IMR-90 (cell line): Measurements from ENCODE around the gene TEX48. TPM values are rescaled to one million over a fixed set of nuclear protein-coding genes. Genes with fewer than 3 reads are reported as not detected.

ENCODE experiments used
- ATAC-seq: fragments of 200-7000 bp; cut with Tn5 transposase; 2 replicates; pipeline ENCODE4 v1.9.1; 2020; ENCODE audit warnings: low read depth, mild to moderate bottlenecking, moderate library complexity
- BruUV-seq: library from RNA; stranded (reverse); fragments of 400-500 nt; replicated peaks from 2 replicates; lab custom pipeline; 2021; lab: Mats Ljungman, UMichigan
- CTCF ChIA-PET: fragments of 300-600 bp; formaldehyde crosslinking; extraction: SDS; loops from one replicate; lab custom pipeline; 2021; ENCODE audit warnings: antibody characterized with exemption; lab: Yijun Ruan, JAX
- POLR2A ChIA-PET: fragments of 300-600 bp; sonication (Branson Sonifier 250); formaldehyde crosslinking; loops from one replicate; lab custom pipeline; 2022; ENCODE audit warnings: antibody characterized with exemption; ENCODE audit not compliant: unreplicated experiment; lab: Charles Lee
- DNase-seq: peaks from one replicate; pipeline ENCODE4 v3.0.0; 2013
- H2AFZ ChIP-seq: replicated peaks from 2 replicates; pipeline ENCODE3; 2013; ENCODE audit warnings: low read length, mild to moderate bottlenecking; ENCODE audit not compliant: poor library complexity
- H2AK5ac ChIP-seq: 2 replicates; pipeline ENCODE4 v1.6.1; 2013; ENCODE audit warnings: low read depth, low read length, inconsistent platforms
- H2AK9ac ChIP-seq: replicated peaks from 2 replicates; pipeline ENCODE3; 2013; ENCODE audit warnings: mild to moderate bottlenecking, low read depth, low read length, moderate library complexity; ENCODE audit not compliant: poor library complexity
- H2BK120ac ChIP-seq: 2 replicates; pipeline ENCODE4 v1.6.1; 2013; ENCODE audit warnings: low read depth, low read length, inconsistent platforms
- H2BK15ac ChIP-seq: 3 replicates; pipeline ENCODE4 v1.6.1; 2013; ENCODE audit warnings: low read depth, low read length, inconsistent platforms
- H2BK20ac ChIP-seq: 2 replicates; pipeline ENCODE4 v1.6.1; 2013; ENCODE audit warnings: low read depth, mild to moderate bottlenecking, inconsistent platforms, low read length, moderate library complexity
- H2BK5ac ChIP-seq: 2 replicates; pipeline ENCODE4 v1.6.1; 2013; ENCODE audit warnings: mild to moderate bottlenecking, low read depth, low read length, inconsistent platforms; ENCODE audit not compliant: poor library complexity, severe bottlenecking
- H3K14ac ChIP-seq: replicated peaks from 2 replicates; pipeline ENCODE4 v1.6.1; 2013; ENCODE audit warnings: low read depth, low read length, inconsistent platforms
- H3K18ac ChIP-seq: 2 replicates; pipeline ENCODE4 v1.6.1; 2013; ENCODE audit warnings: low read depth, low read length, control low read depth
- H3K23ac ChIP-seq: 2 replicates; pipeline ENCODE4 v1.6.1; 2013; ENCODE audit warnings: low read depth, low read length, inconsistent platforms
- H3K27ac ChIP-seq: 2 replicates; pipeline ENCODE4 v1.5.1; 2013; ENCODE audit warnings: mild to moderate bottlenecking, control low read depth, low read length; ENCODE audit not compliant: insufficient read depth
- H3K27me3 ChIP-seq: 2 replicates; pipeline ENCODE4 v1.6.1; 2013; ENCODE audit warnings: low read length; ENCODE audit not compliant: control insufficient read depth, insufficient read depth
- H3K36me3 ChIP-seq: 2 replicates; pipeline ENCODE4 v1.6.1; 2013; ENCODE audit warnings: low read length, mixed read lengths; ENCODE audit not compliant: control insufficient read depth, insufficient read depth
- H3K4ac ChIP-seq: 2 replicates; pipeline ENCODE4 v1.6.1; 2013; ENCODE audit warnings: low read depth, low read length, inconsistent platforms
- H3K4me1 ChIP-seq: 2 replicates; pipeline ENCODE4 v1.6.1; 2013; ENCODE audit warnings: low read length, mixed read lengths; ENCODE audit not compliant: control insufficient read depth, insufficient read depth
- H3K4me2 ChIP-seq: 2 replicates; pipeline ENCODE4 v1.6.1; 2013; ENCODE audit warnings: low read depth, mild to moderate bottlenecking, control low read depth, low read length, moderate library complexity
- H3K4me3 ChIP-seq: 2 replicates; pipeline ENCODE4 v1.5.1; 2013; ENCODE audit warnings: low read depth, mild to moderate bottlenecking, control low read depth, low read length, moderate library complexity; ENCODE audit not compliant: insufficient read depth
- H3K56ac ChIP-seq: 2 replicates; pipeline ENCODE4 v1.6.1; 2013; ENCODE audit warnings: low read length, inconsistent platforms; ENCODE audit not compliant: insufficient read depth; ENCODE audit errors: extremely low read depth
- H3K79me1 ChIP-seq, 2 experiments: 2 replicates each; pipeline ENCODE4 v1.6.1; 2013; ENCODE audit warnings: low read length in 2 of 2, inconsistent platforms in 1 of 2, low read depth in 1 of 2
- H3K9ac ChIP-seq: 2 replicates; pipeline ENCODE4 v1.6.1; 2013; ENCODE audit warnings: low read depth, low read length, control low read depth
- H3K9me1 ChIP-seq: 2 replicates; pipeline ENCODE4 v1.6.1; 2013; ENCODE audit warnings: low read length, inconsistent platforms; ENCODE audit not compliant: insufficient read depth
- H3K9me3 ChIP-seq: 2 replicates; pipeline ENCODE4 v1.6.1; 2013; ENCODE audit warnings: low read length; ENCODE audit not compliant: control insufficient read depth, insufficient read depth
- H4K20me1 ChIP-seq: 2 replicates; pipeline ENCODE4 v1.6.1; 2013; ENCODE audit warnings: low read length, inconsistent platforms; ENCODE audit not compliant: insufficient read depth
- H4K5ac ChIP-seq: 2 replicates; pipeline ENCODE4 v1.6.1; 2013; ENCODE audit warnings: mild to moderate bottlenecking, low read depth, low read length, control low read depth
- H4K8ac ChIP-seq, 2 experiments: 2 replicates each; pipeline ENCODE4 v1.6.1; 2013; ENCODE audit warnings: low read depth in 2 of 2, low read length in 2 of 2, control low read depth in 1 of 2, inconsistent platforms in 1 of 2
- H4K91ac ChIP-seq: 2 replicates; pipeline ENCODE4 v1.6.1; 2013; ENCODE audit warnings: low read depth, low read length, inconsistent platforms; ENCODE audit not compliant: insufficient read depth
- BHLHE40 ChIP-seq: fragments of 150-350 bp; IDR thresholded peaks from 2 replicates; pipeline ENCODE4 v1.6.1; 2016; ENCODE audit warnings: mild to moderate bottlenecking, low read depth, low read length
- CEBPB ChIP-seq: IDR thresholded peaks from 2 replicates; pipeline ENCODE4 v1.6.1; 2012; ENCODE audit warnings: low read depth, low read length, improper control_type of control experiment
- CHD1 ChIP-seq: IDR thresholded peaks from 2 replicates; pipeline ENCODE4 v1.6.1; 2012; ENCODE audit warnings: low read depth, low read length, improper control_type of control experiment
- ELK1 ChIP-seq: fragments of 150-350 bp; IDR thresholded peaks from 2 replicates; pipeline ENCODE4 v1.6.1; 2016; ENCODE audit warnings: low read depth, mild to moderate bottlenecking, low read length, moderate library complexity, borderline replicate concordance
- FOS ChIP-seq: fragments of 150-350 bp; IDR thresholded peaks from 2 replicates; pipeline ENCODE4 v1.6.1; 2016; ENCODE audit warnings: low read depth, low read length
- MAFK ChIP-seq: IDR thresholded peaks from 2 replicates; pipeline ENCODE4 v1.6.1; 2012; ENCODE audit warnings: low read depth, low read length, improper control_type of control experiment
- MXI1 ChIP-seq: IDR thresholded peaks from 2 replicates; pipeline ENCODE4 v1.6.1; 2012; ENCODE audit warnings: low read depth, mild to moderate bottlenecking, low read length, moderate library complexity, borderline replicate concordance
- NFE2L2 ChIP-seq: fragments of 150-350 bp; IDR thresholded peaks from 2 replicates; pipeline ENCODE4 v1.6.1; 2016; ENCODE audit warnings: low read depth, mild to moderate bottlenecking, low read length
- RAD21 ChIP-seq: IDR thresholded peaks from 2 replicates; pipeline ENCODE4 v1.6.1; 2012; ENCODE audit warnings: low read length, improper control_type of control experiment
- RCOR1 ChIP-seq: IDR thresholded peaks from 2 replicates; pipeline ENCODE4 v1.6.1; 2012; ENCODE audit warnings: mild to moderate bottlenecking, low read length, improper control_type of control experiment; ENCODE audit not compliant: insufficient replicate concordance
- RFX5 ChIP-seq: IDR thresholded peaks from 2 replicates; pipeline ENCODE4 v1.8.0; 2012; ENCODE audit warnings: low read depth, mild to moderate bottlenecking, low read length, moderate library complexity
- SMC3 ChIP-seq: fragments of 150-350 bp; IDR thresholded peaks from 2 replicates; pipeline ENCODE4 v1.6.1; 2016; ENCODE audit warnings: low read depth, mild to moderate bottlenecking, antibody characterized with exemption, low read length, moderate library complexity
- WGBS, 2 experiments: methylation state at CpG; one replicate each; pipeline versions ENCODE4 v1.1.5 to v1.1.7; 2013; ENCODE audit warnings: missing lambda C conversion rate in 2 of 2; ENCODE audit not compliant: insufficient read length in 1 of 2; ENCODE audit errors: extremely low coverage in 2 of 2; 5-methylcytosine and 5-hydroxymethylcytosine counted together
- dilution Hi-C: fragments of 300-500 bp; cut with HindIII; formaldehyde crosslinking; loops from one replicate; pipeline ENCODE4 v1.14.3; 2018; ENCODE audit warnings: low sequenced_read_pairs; ENCODE audit not compliant: unreplicated experiment
- in situ Hi-C: fragments of 300-500 bp; cut with MboI; formaldehyde crosslinking; loops from 3 replicates; pipeline ENCODE4 v1.14.3; 2019; ENCODE audit warnings: low sequenced_read_pairs, inconsistent platforms, mixed read lengths
- intact Hi-C: fragments of 100-400 bp; cut with micrococcal nuclease; formaldehyde crosslinking; loops from 2 replicates; pipeline ENCODE4 v1.10.0; 2022
- polyA plus RNA-seq, 3 experiments: library from polyadenylated mRNA; depleted of rRNA; stranded (reverse); fragments of >200 nt; gene quantifications; 2 replicates each; pipeline ENCODE4 v1.2.3, GENCODE V29; 2012; ENCODE audit warnings: low replicate concordance in 1 of 3
- total RNA-seq: library from RNA; depleted of rRNA; stranded (reverse); fragments of >200 nt; gene quantifications from 2 replicates; pipeline ENCODE4 v1.2.3, GENCODE V29; 2012

Gene TEX48
- total and polyA plus RNA-seq, 2 of the 4 experiments (the other 2 are of a cell fraction), result not detected

DNA sequence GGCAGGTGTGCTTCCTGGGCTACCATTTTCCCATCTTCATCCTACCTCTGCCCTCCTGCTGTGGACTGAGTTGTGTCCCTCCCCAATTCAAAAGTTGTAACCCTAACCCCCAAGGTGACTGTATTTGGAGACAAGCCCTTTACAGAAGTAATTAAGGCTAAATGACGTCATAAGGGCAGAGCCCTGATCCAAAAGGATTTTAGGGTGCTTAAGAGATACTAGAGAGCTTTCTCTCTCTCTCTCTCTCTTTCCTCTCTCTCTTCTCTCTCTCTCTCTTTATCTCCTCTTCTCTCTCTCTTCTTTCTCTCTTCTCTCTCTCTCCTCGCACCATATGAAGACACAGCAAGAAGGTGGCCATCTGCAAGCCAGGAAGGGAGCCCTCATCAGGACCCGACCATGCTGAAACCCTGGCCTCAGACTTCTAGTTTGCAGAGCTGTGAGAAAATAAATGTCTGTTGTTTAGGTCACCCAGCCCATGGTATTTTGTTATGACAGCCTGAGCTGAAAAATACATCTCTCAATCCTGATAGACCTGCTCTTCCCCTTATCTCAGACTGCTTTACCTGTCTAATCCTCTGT is 36.0 kb upstream of the TEX48 start:
- no TSS peak for BruUV-seq
- no peak overlapping the region for H2BK20ac ChIP-seq
- H3K18ac ChIP-seq, result no peak overlapping the region
- H4K8ac ChIP-seq, result no peak overlapping the region
- no CpG with 5 or more reads among the region's 3 CpGs for WGBS, 2 experiments
- no peak overlapping the region for H3K14ac ChIP-seq
- H3K56ac ChIP-seq, result no peak overlapping the region
- no peak overlapping the region for H2BK15ac ChIP-seq
- no peaks in the 10 kb centered on the region for H3K79me1 ChIP-seq
- no peak for ATAC-seq
- H3K27me3 ChIP-seq, result peaks cover 57% of the 10 kb centered on the region
- no peak overlapping the region for H2AK5ac ChIP-seq
- no peak overlapping the region for H3K27ac ChIP-seq
- POLR2A ChIA-PET, result no interaction called here
- in situ Hi-C loops, result no loop called here
- no peaks in the 10 kb centered on the region for H4K20me1 ChIP-seq
- peaks cover 8% of the 10 kb centered on the region for H3K9me1 ChIP-seq
- dilution Hi-C loops, result no loop called here
- H2AFZ ChIP-seq, result no peak overlapping the region
- H3K9me3 ChIP-seq, result peaks cover 24% of the 10 kb centered on the region
- no peak overlapping the region for H3K9ac ChIP-seq
- H4K91ac ChIP-seq, result no peak overlapping the region
- H3K36me3 ChIP-seq, result no peaks in the 10 kb centered on the region
- no peak overlapping the region for H3K4ac ChIP-seq
- no peak overlapping the region for H4K5ac ChIP-seq
- H3K4me1 ChIP-seq, result peaks cover 12% of the 10 kb centered on the region
- DNase-seq, result no peak
- no peak overlapping the region for H2BK120ac ChIP-seq
- no peak overlapping the region for H3K4me3 ChIP-seq
- H3K23ac ChIP-seq, result no peak overlapping the region
- no peak overlapping the region for H3K4me2 ChIP-seq
- H2AK9ac ChIP-seq, result no peak overlapping the region
- H2BK5ac ChIP-seq, result no peak overlapping the region
- TF ChIP-seq ELK1, result no peak
- no peak for TF ChIP-seq MXI1
- TF ChIP-seq BHLHE40, result no peak
- no peak for TF ChIP-seq NFE2L2
- no peak for TF ChIP-seq RCOR1
- no peak for TF ChIP-seq CHD1
- no peak for TF ChIP-seq RFX5
- TF ChIP-seq FOS, result no peak
- TF ChIP-seq RAD21, result no peak
- no peak for TF ChIP-seq SMC3
- TF ChIP-seq CEBPB, result no peak
- no peak for TF ChIP-seq MAFK
- intact Hi-C loops, result no loop called here
- CTCF ChIA-PET, result no interaction called here
